RCC 7860 (cell line): ENCODE data around the gene STK10.

Experiments used
- DNase-seq: peaks from one replicate; pipeline ENCODE4 v3.0.0-alpha.2; 2015; ENCODE audit warnings: low spot score
- FAIRE-seq: peaks from 2 replicates; lab custom pipeline; 2012; peaks lifted over from hg19 to GRCh38; lab: Jason Lieb, UNC

Gene STK10

DNA sequence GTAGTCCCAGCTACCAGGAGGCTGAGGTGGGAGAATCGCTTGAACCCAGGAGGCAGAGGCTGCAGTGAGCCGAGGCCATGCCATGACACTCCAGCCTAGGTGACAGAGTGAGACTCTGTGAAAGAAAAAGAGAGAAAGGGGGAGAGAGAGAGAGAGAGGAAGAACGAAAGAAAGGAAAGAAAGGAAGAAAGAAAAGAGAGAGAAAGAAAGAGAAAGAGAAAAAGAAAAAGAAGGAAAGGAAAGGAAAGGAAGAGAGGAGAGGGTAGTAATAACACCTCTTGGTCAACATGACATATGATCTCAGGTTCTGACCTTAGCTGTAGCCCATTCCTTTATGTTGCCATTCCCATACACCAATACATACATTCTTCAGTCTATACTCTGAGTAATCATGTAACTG, 195.7 kb downstream of the STK10 start:
- FAIRE-seq = no peak
- DNase-seq = no peak
